Peyer's patch (tissue), 4 donors: ENCODE results near the gene FER.

Experiments used
- CTCF ChIP-seq, 6 experiments: fragments of 450-650 bp in 4 of 6; fragments of 200-600 bp in 2 of 6; sonication (generic) in 1 of 6; IDR thresholded peaks; one replicate each; pipeline ENCODE4 v1.5.1; 2017 to 2019; ENCODE audit warnings: antibody characterized with exemption in 6 of 6, mild to moderate bottlenecking in 3 of 6, moderate library complexity in 1 of 6
- POLR2A ChIP-seq, 2 donors: fragments of 450-650 bp; IDR thresholded peaks; one replicate each; pipeline ENCODE4 v1.5.1; 2017; ENCODE audit warnings: antibody characterized with exemption in 2 of 2, mild to moderate bottlenecking in 2 of 2, moderate library complexity in 2 of 2

DNA sequence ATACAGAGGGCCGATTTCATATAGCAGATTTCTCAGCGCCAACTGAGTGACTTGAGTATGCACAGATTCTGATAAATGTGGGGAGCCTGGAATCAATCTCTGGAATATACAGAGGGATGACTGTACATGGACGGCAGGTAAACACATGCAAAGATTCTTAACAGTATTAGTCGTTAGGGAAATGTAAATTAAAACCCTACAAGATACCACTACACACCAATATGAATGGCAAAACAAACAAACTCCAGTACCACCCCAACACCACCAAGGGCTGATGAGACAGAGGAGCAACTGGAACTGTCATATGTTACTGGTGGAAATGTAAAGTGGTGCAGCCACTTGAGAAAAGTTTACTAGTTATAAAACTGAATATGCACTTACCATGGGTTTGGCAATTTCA is 8.3 kb upstream of the FER start:
- TF ChIP-seq CTCF (IDR thresholded peaks at IDR 0.05): no peak
- TF ChIP-seq POLR2A (IDR thresholded peaks at IDR 0.05): no peak
